HUES48 (cell line): ENCODE results near the gene LYVE1.

Experiments used
- H3K27ac ChIP-seq: one replicate; pipeline ENCODE4 v1.7.0; 2013; ENCODE audit warnings: low read depth, low read length, inconsistent platforms
- H3K27me3 ChIP-seq: 2 replicates; pipeline ENCODE4 v1.6.1; 2013; ENCODE audit warnings: mild to moderate bottlenecking, low read length; ENCODE audit not compliant: control insufficient read depth, insufficient read depth
- H3K36me3 ChIP-seq: 2 replicates; pipeline ENCODE4 v1.6.1; 2013; ENCODE audit warnings: low read length; ENCODE audit not compliant: control insufficient read depth, insufficient read depth
- H3K4me1 ChIP-seq: 2 replicates; pipeline ENCODE4 v1.6.1; 2013; ENCODE audit warnings: mild to moderate bottlenecking, low read length; ENCODE audit not compliant: control insufficient read depth, insufficient read depth
- H3K4me3 ChIP-seq: 2 replicates; pipeline ENCODE4 v1.5.1; 2013; ENCODE audit warnings: mild to moderate bottlenecking, low read depth, low read length
- H3K9ac ChIP-seq: 2 replicates; pipeline ENCODE4 v1.6.1; 2013; ENCODE audit warnings: mild to moderate bottlenecking, low read depth, low read length, moderate library complexity
- H3K9me3 ChIP-seq: 2 replicates; pipeline ENCODE4 v1.6.1; 2013; ENCODE audit warnings: low read length; ENCODE audit not compliant: control insufficient read depth, insufficient read depth

The LYVE1 gene

GRCh38 chr11:10591741-10592140 is 23.3 kb upstream of the LYVE1 start:
- Histone ChIP-seq H3K4me3 (no peak overlapping the region), H3K9ac (no peak overlapping the region), H3K36me3 (no peaks in the 10 kb centered on the region), H3K4me1 (no peaks in the 10 kb centered on the region), H3K27me3 (no peaks in the 10 kb centered on the region), H3K9me3 (no peaks in the 10 kb centered on the region), H3K27ac (no peak overlapping the region)

DNA sequence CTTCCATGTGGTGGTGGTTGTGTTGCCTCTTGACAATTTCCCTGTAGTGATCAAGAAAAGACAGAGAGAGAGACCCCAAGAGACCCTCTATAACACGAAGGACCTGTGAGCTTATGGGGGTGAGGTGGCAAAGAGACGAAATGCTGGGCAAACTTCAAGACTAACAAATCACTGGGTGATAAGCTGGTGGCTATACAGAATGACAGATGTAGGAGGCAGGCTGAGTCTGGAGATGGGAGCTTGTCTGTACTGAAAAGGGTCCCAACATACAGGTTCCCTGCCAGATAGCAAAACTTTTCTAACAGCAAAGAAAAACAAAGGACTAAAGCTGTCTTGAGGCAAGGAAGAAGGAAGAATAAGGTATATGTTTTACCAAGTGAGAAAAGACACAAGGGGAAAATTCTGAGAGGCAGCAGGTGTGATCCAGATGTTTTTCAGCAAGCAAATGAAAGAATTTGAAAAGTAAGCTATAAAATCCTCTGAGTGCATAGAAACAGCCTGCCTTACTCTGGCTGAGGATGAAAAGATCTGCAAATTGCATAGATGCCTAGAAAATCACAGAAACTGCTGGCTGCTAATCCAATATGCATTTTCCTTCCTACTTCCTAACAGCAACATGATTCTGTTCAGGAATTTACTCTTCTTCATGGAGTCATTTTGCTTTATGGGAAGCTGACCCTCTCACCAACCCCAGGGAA is 21.9 kb upstream of the LYVE1 start:
- Histone ChIP-seq H3K9ac (no peak overlapping the region), H3K36me3 (no peaks in the 10 kb centered on the region), H3K9me3 (no peaks in the 10 kb centered on the region), H3K27ac (no peak overlapping the region), H3K27me3 (no peaks in the 10 kb centered on the region), H3K4me3 (no peak overlapping the region), H3K4me1 (no peaks in the 10 kb centered on the region)

GRCh38 chr11:10588904-10589303 is 20.4 kb upstream of the LYVE1 start:
- Histone ChIP-seq H3K9ac (no peak overlapping the region), H3K27me3 (no peaks in the 10 kb centered on the region), H3K9me3 (no peaks in the 10 kb centered on the region), H3K36me3 (no peaks in the 10 kb centered on the region), H3K27ac (no peak overlapping the region), H3K4me3 (no peak overlapping the region), H3K4me1 (no peaks in the 10 kb centered on the region)

DNA sequence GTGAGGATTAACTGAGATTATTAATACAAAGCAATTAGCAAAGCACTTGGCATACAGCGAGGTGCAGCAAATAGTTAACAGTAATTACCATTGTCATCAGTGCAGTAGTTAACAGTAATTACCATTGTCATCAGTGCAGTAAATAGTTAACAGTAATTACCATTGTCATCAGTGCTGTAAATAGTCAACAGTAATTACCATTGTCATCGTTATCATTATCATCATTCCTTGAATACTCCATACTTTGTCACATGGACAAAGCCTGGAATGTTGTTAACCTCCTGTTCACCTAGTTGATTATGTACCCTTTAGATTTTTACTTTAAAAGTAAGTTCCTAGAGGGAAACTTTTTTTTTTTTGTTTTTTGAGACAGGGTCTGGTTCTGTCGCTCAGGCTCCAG is 19.5 kb upstream of the LYVE1 start:
- Histone ChIP-seq H3K9me3 (no peaks in the 10 kb centered on the region), H3K27ac (no peak overlapping the region), H3K27me3 (no peaks in the 10 kb centered on the region), H3K4me3 (no peak overlapping the region), H3K9ac (no peak overlapping the region), H3K36me3 (no peaks in the 10 kb centered on the region), H3K4me1 (no peaks in the 10 kb centered on the region)

DNA sequence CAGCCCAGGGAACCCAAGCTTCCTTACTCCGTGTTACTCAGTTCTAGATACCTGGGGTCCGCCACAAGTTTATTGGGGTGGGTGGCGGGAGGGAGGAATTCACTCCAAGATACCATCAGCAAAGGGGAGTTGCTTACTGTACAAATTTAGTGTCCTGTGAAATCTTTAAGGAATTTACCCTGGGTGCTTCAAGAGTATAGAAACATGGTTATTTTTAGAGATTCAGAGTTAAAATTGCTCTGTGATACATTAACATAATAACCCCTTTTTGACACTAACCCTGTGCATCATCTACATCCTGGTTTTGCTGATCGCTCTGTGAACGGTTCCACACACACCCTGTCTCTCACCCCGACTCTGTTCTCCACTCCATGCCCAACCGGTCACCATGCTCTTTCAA is 18.9 kb upstream of the LYVE1 start:
- Histone ChIP-seq H3K4me3 (no peak overlapping the region), H3K27me3 (no peaks in the 10 kb centered on the region), H3K9ac (no peak overlapping the region), H3K4me1 (no peaks in the 10 kb centered on the region), H3K27ac (no peak overlapping the region), H3K36me3 (no peaks in the 10 kb centered on the region), H3K9me3 (no peaks in the 10 kb centered on the region)

GRCh38 chr11:10584071-10584501 is 15.6 kb upstream of the LYVE1 start:
- Histone ChIP-seq H3K4me1 (no peaks in the 10 kb centered on the region), H3K9ac (no peak overlapping the region), H3K4me3 (no peak overlapping the region), H3K9me3 (no peaks in the 10 kb centered on the region), H3K36me3 (no peaks in the 10 kb centered on the region), H3K27me3 (no peaks in the 10 kb centered on the region), H3K27ac (no peak overlapping the region)

GRCh38 chr11:10581481-10582019 is 13.1 kb upstream of the LYVE1 start:
- no peak overlapping the region for H3K4me3 ChIP-seq
- H3K27ac ChIP-seq = no peak overlapping the region
- no peaks in the 10 kb centered on the region for H3K36me3 ChIP-seq
- H3K27me3 ChIP-seq = no peaks in the 10 kb centered on the region
- H3K9ac ChIP-seq = no peak overlapping the region
- H3K9me3 ChIP-seq = no peaks in the 10 kb centered on the region
- no peaks in the 10 kb centered on the region; the same call in 1 of the 2 replicates for H3K4me1 ChIP-seq

DNA sequence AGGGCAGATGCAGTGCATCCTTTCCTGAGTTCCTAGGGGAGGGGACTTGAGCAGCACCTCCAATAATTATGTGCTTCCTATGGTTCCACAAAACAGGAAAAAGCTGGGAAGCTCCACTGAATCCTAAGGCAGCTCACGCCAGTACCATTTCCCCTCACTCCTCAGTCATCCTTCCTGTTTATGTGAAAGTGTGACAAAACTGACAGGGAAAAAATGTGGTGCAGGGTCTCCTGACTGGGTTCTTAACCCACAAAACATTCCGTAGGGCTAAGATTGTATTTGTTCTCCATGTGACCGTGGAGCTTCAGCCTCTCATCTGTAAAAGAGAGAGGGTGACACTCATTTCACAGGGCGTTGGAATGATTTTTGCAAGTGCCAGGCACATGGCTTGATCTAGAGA is 12.2 kb upstream of the LYVE1 start:
- H3K36me3 ChIP-seq = no peaks in the 10 kb centered on the region
- H3K9ac ChIP-seq = no peak overlapping the region
- no peak overlapping the region for H3K4me3 ChIP-seq
- H3K27me3 ChIP-seq = no peaks in the 10 kb centered on the region
- H3K4me1 ChIP-seq = no peaks in the 10 kb centered on the region; the same call in 1 of the 2 replicates
- no peak overlapping the region for H3K27ac ChIP-seq
- H3K9me3 ChIP-seq = no peaks in the 10 kb centered on the region

- H3K27ac ChIP-seq = no peak overlapping the region
- H3K36me3 ChIP-seq = no peaks in the 10 kb centered on the region
- H3K4me3 ChIP-seq = no peak overlapping the region
- no peaks in the 10 kb centered on the region for H3K9me3 ChIP-seq
- H3K27me3 ChIP-seq = no peaks in the 10 kb centered on the region
- H3K9ac ChIP-seq = no peak overlapping the region
- no peaks in the 10 kb centered on the region; the same call in 1 of the 2 replicates for H3K4me1 ChIP-seq
Observed at GRCh38 chr11:10579700-10580099, 11.2 kb upstream of the LYVE1 start.

DNA sequence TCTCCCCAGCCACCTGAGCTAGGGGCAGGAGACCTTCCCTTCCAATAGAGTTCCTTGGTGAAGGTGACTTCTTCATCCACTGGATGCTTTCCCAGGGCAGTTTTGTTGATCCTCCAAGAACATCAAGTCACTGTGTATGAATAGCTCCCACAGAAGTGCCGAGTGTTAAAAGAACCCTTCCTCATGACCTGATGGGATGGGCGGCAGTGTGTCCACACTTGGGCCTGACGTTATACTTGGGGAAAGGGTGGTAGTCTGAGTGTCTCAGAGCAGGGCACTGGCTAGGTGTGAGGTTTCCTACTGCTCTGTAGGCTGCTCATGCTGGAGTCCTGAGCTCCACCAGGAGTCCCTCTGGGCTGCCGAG is 7.6 kb upstream of the LYVE1 start:
- Histone ChIP-seq H3K4me1 (no peaks in the 10 kb centered on the region; the same call in 1 of the 2 replicates), H3K4me3 (no peak overlapping the region), H3K9ac (no peak overlapping the region), H3K36me3 (no peaks in the 10 kb centered on the region), H3K9me3 (no peaks in the 10 kb centered on the region), H3K27ac (no peak overlapping the region), H3K27me3 (no peaks in the 10 kb centered on the region)

- Histone ChIP-seq H3K36me3 (no peaks in the 10 kb centered on the region), H3K4me3 (no peak overlapping the region), H3K27ac (no peak overlapping the region), H3K9ac (no peak overlapping the region), H3K9me3 (no peaks in the 10 kb centered on the region), H3K4me1 (no peaks in the 10 kb centered on the region; the same call in 1 of the 2 replicates), H3K27me3 (no peaks in the 10 kb centered on the region)
Observed at GRCh38 chr11:10575346-10576034, 7.0 kb upstream of the LYVE1 start.
